Neural progenitor cell (in vitro differentiated cells): ENCODE data around the gene POU6F1.

ENCODE experiments used
- CTCF ChIP-seq: fragments of 200-600 bp; sonication (generic); IDR thresholded peaks from 2 replicates; pipeline ENCODE4 v1.5.1; 2017; ENCODE audit warnings: antibody characterized with exemption, mild to moderate bottlenecking
- EZH2phosphoT487 ChIP-seq: fragments of 200-600 bp; sonication (generic); IDR thresholded peaks from 2 replicates; pipeline ENCODE4 v1.6.1; 2017; ENCODE audit warnings: antibody characterized with exemption

DNA sequence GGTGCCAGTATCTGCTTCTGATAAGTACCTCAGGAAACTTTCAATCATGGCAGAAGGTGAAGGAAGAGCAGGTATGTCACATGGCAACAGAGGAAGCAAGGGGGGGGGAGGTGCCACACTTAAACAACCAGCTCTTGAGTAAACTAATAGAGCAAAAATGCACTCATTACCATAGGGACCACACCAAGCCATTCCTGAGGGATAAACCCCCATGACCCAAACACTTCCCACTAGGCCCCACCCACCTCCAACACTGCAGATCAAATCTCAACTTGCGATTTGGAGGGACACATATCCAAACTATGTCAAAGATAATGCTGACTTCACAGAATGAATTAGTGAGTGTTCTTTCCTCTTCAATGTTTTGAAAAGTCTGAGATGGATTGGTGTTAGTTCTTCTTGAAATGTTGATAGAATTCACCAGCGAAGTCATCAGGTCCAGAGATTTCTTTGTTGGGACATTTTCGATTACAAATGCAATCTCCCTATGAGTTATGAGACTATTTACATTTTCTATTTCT lies 61.6 kb downstream of the POU6F1 start:
- TF ChIP-seq CTCF (no peak), EZH2phosphoT487 (no peak)
